NCI-H1105 (cell line): ENCODE results near the gene MTOR.
"Not testable (repeated sequence)": the region's sequence is repeated elsewhere in the genome, so short reads cannot be mapped to it uniquely, and the experiment has no call there.

Source experiments
- DNase-seq: peaks from one replicate; lab custom pipeline; 2025; lab: John Stamatoyannopoulos, UW

Gene MTOR

GRCh38 chr1:11109047-11109760 is 153.1 kb downstream of the MTOR start:
- DNase-seq = no peak

GRCh38 chr1:11107599-11107998 is 154.8 kb downstream of the MTOR start:
- no peak for DNase-seq

- DNase-seq = no peak
Measured at GRCh38 chr1:11105586-11105985, 156.8 kb downstream of the MTOR start.

- no peak for DNase-seq
Measured at GRCh38 chr1:11101347-11101746, 161.0 kb downstream of the MTOR start.

GRCh38 chr1:11100806-11101205 is 161.5 kb downstream of the MTOR start:
- DNase-seq = not testable (repeated sequence)

GRCh38 chr1:11100149-11100493 is 162.2 kb downstream of the MTOR start:
- DNase-seq = no peak

- peak; percentile 90 for DNase-seq
Measured at GRCh38 chr1:11099310-11100148, 162.8 kb downstream of the MTOR start, which contains the start of gene EXOSC10. Gene EXOSC10 (minus strand): TSS chr1:11099869. CDS start chr1:11099831, 38 bp downstream.

- no peak for DNase-seq
Measured at GRCh38 chr1:11098931-11099309, 163.4 kb downstream of the MTOR start.

- DNase-seq = not testable (repeated sequence)
Measured at GRCh38 chr1:11083784-11084183, 178.6 kb downstream of the MTOR start.

GRCh38 chr1:11080931-11081330 is 181.4 kb downstream of the MTOR start:
- no peak for DNase-seq

GRCh38 chr1:11078631-11079030 is 183.7 kb downstream of the MTOR start:
- DNase-seq = no peak

GRCh38 chr1:11073398-11073797 is 189.0 kb downstream of the MTOR start:
- DNase-seq = not testable (repeated sequence)

GRCh38 chr1:11072216-11072917 is 190.0 kb downstream of the MTOR start:
- DNase-seq = peak; percentile 64

GRCh38 chr1:11071463-11072215 is 190.7 kb downstream of the MTOR start:
- peak; percentile 69 for DNase-seq

GRCh38 chr1:11070876-11071275 is 191.5 kb downstream of the MTOR start:
- DNase-seq = no peak

GRCh38 chr1:11068600-11069473 is 193.5 kb downstream of the MTOR start:
- no peak for DNase-seq

- DNase-seq = no peak
Measured at GRCh38 chr1:11067716-11068599, 194.4 kb downstream of the MTOR start.

GRCh38 chr1:11065796-11066195 is 196.6 kb downstream of the MTOR start:
- no peak for DNase-seq

- DNase-seq = no peak
Measured at GRCh38 chr1:11064942-11065341, 197.4 kb downstream of the MTOR start.
